D721Med (cell line): ENCODE data around the gene OR4D2.
A peak's percentile ranks its signal among the peaks of the same experiment; 100 is the strongest.

Experiments used
- DNase-seq: peaks from one replicate; pipeline ENCODE4 v3.0.0; 2011; ENCODE audit warnings: low spot score; ENCODE audit not compliant: insufficient read length
- FAIRE-seq: peaks from 2 replicates; lab custom pipeline; 2011; peaks lifted over from hg19 to GRCh38; lab: Jason Lieb, UNC
- TF ChIP-seq, protein P1 (sequence below): IDR thresholded peaks from 2 replicates; pipeline ENCODE4 v1.5.1; 2012; ENCODE audit warnings: mild to moderate bottlenecking, control low read depth; ENCODE audit not compliant: insufficient read depth; ENCODE audit errors: missing control alignments

OR4D2 gene

GRCh38 chr17:58156839-58157803, 9.7 kb upstream of the OR4D2 start:
- TF ChIP-seq, protein P1, sequence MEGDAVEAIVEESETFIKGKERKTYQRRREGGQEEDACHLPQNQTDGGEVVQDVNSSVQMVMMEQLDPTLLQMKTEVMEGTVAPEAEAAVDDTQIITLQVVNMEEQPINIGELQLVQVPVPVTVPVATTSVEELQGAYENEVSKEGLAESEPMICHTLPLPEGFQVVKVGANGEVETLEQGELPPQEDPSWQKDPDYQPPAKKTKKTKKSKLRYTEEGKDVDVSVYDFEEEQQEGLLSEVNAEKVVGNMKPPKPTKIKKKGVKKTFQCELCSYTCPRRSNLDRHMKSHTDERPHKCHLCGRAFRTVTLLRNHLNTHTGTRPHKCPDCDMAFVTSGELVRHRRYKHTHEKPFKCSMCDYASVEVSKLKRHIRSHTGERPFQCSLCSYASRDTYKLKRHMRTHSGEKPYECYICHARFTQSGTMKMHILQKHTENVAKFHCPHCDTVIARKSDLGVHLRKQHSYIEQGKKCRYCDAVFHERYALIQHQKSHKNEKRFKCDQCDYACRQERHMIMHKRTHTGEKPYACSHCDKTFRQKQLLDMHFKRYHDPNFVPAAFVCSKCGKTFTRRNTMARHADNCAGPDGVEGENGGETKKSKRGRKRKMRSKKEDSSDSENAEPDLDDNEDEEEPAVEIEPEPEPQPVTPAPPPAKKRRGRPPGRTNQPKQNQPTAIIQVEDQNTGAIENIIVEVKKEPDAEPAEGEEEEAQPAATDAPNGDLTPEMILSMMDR, result no peak
- FAIRE-seq (no peak), DNase-seq (no peak)

GRCh38 chr17:58158181-58158580, 8.6 kb upstream of the OR4D2 start:
- DNase-seq, result no peak
- FAIRE-seq, result no peak
- TF ChIP-seq, protein P1, result no peak

GRCh38 chr17:58161566-58161965, 5.2 kb upstream of the OR4D2 start:
- TF ChIP-seq, protein P1, result no peak

GRCh38 chr17:58165981-58166380, 801 bp upstream of the OR4D2 start:
- TF ChIP-seq, protein P1, result no peak
- FAIRE-seq (no peak), DNase-seq (no peak)

More at GRCh38 chr17:58161566-58161965, 5.2 kb upstream of the OR4D2 start:
- DNase-seq (no peak), FAIRE-seq (no peak)

GRCh38 chr17:58170622-58171021, 3.8 kb downstream of the OR4D2 start:
- DNase-seq, result no peak
- no peak for FAIRE-seq
- TF ChIP-seq, protein P1, result no peak

DNA sequence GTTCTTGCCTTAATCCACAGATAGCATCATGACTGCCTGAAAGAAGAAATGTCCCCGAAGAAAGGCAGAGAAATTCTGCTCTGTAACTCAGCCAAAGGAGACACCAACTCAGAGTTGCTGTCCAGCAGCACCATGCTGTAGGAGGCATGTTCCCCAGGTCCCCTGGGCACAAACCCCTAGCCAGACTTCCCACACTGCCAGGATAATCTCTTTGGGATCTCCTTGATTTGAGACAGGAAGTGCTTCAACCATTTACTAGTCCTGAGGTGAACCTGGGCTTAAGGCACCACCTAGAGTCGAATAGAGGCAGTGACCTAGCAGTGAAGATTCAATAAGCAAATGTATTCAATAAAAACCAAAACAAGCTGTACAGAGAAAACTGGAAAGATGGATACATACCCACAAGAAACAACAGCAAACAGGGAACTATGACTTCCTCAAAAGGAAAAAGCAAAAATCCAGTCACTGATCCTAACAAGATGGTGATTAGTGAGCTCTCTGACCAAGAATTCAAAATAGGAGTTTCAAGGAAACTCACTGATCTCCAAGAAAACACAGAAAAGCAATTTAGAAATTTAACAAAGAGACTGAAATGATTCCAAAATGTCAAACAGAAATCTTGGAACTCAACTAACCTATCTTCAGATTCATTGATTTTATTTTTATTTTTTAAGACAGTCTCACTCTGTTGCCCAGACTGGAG, 5.7 kb downstream of the OR4D2 start:
- DNase-seq (no peak), FAIRE-seq (peak; percentile 74)

More for the DNA sequence above, 5.7 kb downstream of the OR4D2 start:
- TF ChIP-seq, protein P1, result peak; percentile 64
